Brain microvascular endothelial cell (primary cell): ENCODE measurements around the gene ACO2.

Experiments
- DNase-seq: peaks from one replicate; pipeline ENCODE4 v3.0.0-alpha.2; 2020
- H3K27ac ChIP-seq: fragments of 250-450 bp; sonication (Bioruptor Pico); 2 replicates; pipeline ENCODE4 v1.5.1; 2020; ENCODE audit warnings: mild to moderate bottlenecking, moderate library complexity
- H3K27me3 ChIP-seq: fragments of 250-450 bp; sonication (Bioruptor Pico); replicated peaks from 2 replicates; pipeline ENCODE4 v1.5.1; 2020; ENCODE audit warnings: mild to moderate bottlenecking
- H3K36me3 ChIP-seq: fragments of 250-450 bp; sonication (Bioruptor Pico); replicated peaks from 2 replicates; pipeline ENCODE4 v1.5.1; 2020; ENCODE audit warnings: mild to moderate bottlenecking
- H3K4me3 ChIP-seq: 2 replicates; pipeline ENCODE4 v1.5.1; 2011; ENCODE audit warnings: low read depth, mild to moderate bottlenecking, control low read depth, low read length, moderate library complexity
- CTCF ChIP-seq: IDR thresholded peaks from 2 replicates; pipeline ENCODE4 v1.5.1; 2011; ENCODE audit warnings: low read depth, mild to moderate bottlenecking, moderate library complexity, low read length, control low read depth, inconsistent platforms; ENCODE audit errors: missing control alignments
- in situ Hi-C: cut with HindIII; loops from 2 replicates; pipeline ENCODE4 v1.10.0; 2017; ENCODE audit warnings: low sequenced_read_pairs, low pct_ligation_motif_present

Gene ACO2

DNA sequence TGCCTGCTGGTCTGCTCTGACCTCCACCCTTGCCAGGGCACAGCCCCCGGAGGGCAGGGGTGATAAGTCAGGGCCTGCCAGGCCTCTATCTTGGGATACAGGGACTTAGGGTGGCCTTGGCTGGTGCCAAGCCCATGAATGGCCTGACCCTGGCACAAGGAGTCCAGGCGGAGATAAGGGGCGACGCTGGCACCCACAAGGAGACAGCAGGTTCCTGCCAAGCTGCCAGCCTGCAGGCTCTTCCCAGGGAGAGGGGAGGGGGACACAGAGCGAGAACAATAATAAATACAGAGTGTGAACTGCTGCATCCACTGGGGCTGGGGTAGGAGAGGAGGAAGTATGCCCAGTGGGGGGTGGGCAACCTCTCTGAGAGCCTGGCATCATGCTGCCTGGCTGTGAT, 92.9 kb downstream of the ACO2 start:
- Histone ChIP-seq H3K27me3 (no peaks in the 10 kb centered on the region), H3K27ac (no peak overlapping the region), H3K4me3 (no peak overlapping the region), H3K36me3 (no peaks in the 10 kb centered on the region)
- DNase-seq: no peak
- no peak for TF ChIP-seq CTCF
- in situ Hi-C loops: no loop called here

DNA sequence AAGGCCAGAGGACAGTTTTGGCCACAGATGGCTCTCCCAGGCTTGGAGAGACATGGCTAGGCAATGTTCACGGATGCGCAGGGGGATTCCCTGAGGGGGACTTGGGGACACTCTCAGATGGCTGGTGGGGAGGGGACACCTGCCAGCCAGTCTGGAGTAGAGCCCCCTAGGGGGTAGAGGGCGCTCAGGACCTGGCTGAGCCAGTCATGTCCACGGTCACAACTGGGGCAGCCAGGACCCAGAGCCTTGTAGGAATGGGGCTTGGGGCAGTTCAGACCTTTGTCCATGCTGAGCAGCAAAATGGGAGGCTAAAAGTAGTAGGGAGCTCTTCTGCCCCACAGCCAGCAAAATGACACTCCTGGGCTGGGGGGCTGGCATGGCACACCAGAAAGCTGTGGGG, 93.5 kb downstream of the ACO2 start:
- Histone ChIP-seq H3K36me3 (no peaks in the 10 kb centered on the region), H3K27me3 (no peaks in the 10 kb centered on the region), H3K27ac (no peak overlapping the region), H3K4me3 (no peak overlapping the region)
- no peak for DNase-seq
- in situ Hi-C loops: no loop called here
- no peak for TF ChIP-seq CTCF

DNA sequence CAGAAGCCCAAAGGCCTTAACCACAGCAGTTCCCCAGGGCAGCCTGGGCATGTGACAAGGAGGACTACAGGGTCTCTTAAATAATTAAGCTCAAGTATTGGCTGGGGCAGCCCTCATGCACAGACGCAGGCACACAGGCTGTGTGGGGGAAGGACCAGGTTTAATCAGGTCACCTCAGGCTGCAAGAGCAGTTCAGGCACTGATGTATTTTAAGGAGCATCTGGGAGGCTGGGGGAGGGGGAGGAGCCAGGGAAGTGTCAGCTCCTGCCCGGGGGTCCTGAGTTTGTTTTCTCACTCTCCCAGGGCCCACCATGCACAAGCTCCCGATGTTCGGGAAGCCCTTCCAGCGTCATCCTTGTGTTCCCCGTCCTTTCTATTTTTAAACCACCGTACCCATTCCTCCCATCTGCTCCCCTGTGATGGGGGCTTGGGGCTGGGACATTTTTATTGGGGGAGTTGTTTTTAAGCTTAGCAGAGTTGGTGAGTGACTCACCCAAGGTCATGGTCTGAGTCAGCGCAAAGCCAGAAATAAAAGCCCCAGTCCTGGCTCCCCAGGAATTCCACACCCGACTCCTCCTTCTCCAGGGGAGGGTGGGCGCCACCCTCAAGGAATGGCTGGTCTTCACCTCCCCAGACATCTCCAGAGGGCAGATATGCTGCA, 94.3 kb downstream of the ACO2 start:
- Histone ChIP-seq H3K27ac (peak overlapping the region; percentile 4), H3K4me3 (peak overlapping the region; percentile 29), H3K27me3 (no peaks in the 10 kb centered on the region), H3K36me3 (no peaks in the 10 kb centered on the region)
- in situ Hi-C loops: no loop called here
- TF ChIP-seq CTCF: no peak
- DNase-seq: peak; percentile 70

DNA sequence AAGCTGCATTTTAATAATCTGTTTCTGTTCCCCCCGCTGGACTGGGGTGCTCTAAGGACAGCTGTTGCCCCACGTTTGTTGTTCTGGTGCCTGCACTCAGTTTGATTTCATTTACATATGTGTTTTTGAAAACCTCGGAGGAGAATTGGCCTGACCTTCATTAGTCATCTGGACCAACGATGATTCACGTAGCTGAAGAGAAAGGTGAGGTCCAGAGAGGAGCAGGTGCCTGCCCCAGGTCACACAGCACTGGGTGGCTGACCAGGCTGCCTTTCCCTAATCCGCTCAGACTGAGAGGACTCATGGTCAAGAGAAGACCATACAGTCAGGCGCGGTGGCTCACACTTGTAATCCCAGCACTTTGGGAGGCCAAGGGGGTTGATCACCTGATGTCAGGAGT, 95.6 kb downstream of the ACO2 start:
- Histone ChIP-seq H3K27me3 (no peaks in the 10 kb centered on the region), H3K4me3 (no peak overlapping the region), H3K27ac (no peak overlapping the region), H3K36me3 (no peaks in the 10 kb centered on the region)
- in situ Hi-C loops: no loop called here
- TF ChIP-seq CTCF: no peak
- DNase-seq: no peak

GRCh38 chr22:41565403-41566054, 96.6 kb downstream of the ACO2 start:
- H3K27me3 ChIP-seq: no peaks in the 10 kb centered on the region
- peak; percentile 82 for DNase-seq
- no peak for TF ChIP-seq CTCF
- H3K27ac ChIP-seq: peak overlapping the region; percentile 58
- H3K36me3 ChIP-seq: no peaks in the 10 kb centered on the region
- H3K4me3 ChIP-seq: no peak overlapping the region
- in situ Hi-C loops: no loop called here

GRCh38 chr22:41567512-41567768, 98.5 kb downstream of the ACO2 start:
- H3K36me3 ChIP-seq: no peaks in the 10 kb centered on the region
- no peak for DNase-seq
- H3K27me3 ChIP-seq: no peaks in the 10 kb centered on the region
- no peak overlapping the region for H3K27ac ChIP-seq
- no peak overlapping the region for H3K4me3 ChIP-seq
- TF ChIP-seq CTCF: no peak
- in situ Hi-C loops: no loop called here
